ENCODE results near the gene DRC3. TPM values are rescaled to one million over a fixed set of nuclear protein-coding genes. Genes with fewer than 3 reads are reported as not detected.

The DRC3 gene
- total RNA-seq, 1 donor from 2014 or later: 13.4 TPM

DNA sequence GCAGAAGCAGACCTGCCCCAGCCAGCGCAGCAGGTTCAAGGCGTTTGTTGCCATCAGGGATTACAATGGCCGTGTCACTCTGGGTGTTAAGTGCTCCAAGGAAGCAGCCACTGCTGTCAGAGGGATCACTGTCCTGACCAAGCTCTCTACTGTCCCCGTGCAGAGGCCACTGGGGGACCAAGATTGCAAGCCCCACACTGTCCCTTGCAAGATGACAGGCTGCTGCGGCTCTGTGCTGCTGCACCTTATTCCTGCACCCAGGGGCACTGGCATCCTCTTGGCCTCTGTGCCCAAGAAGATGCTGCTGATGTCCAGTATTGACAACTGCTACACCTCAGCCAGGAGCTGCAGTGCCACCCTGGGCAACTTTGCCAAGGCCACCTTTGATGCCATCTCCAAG lies 38.6 kb downstream of the DRC3 start:
- H3K4me3 ChIP-seq: no peak overlapping the region
- H3K27me3 ChIP-seq (ENCODE audit: low read depth): no peaks in the 10 kb centered on the region
- H3K27ac ChIP-seq: no peak overlapping the region
- peaks cover 36% of the 10 kb centered on the region for H3K36me3 ChIP-seq
- DNase-seq (no peak), ATAC-seq (no peak)
- intact Hi-C loops (cut with DNase I): no loop called here
- TF ChIP-seq, protein P1, sequence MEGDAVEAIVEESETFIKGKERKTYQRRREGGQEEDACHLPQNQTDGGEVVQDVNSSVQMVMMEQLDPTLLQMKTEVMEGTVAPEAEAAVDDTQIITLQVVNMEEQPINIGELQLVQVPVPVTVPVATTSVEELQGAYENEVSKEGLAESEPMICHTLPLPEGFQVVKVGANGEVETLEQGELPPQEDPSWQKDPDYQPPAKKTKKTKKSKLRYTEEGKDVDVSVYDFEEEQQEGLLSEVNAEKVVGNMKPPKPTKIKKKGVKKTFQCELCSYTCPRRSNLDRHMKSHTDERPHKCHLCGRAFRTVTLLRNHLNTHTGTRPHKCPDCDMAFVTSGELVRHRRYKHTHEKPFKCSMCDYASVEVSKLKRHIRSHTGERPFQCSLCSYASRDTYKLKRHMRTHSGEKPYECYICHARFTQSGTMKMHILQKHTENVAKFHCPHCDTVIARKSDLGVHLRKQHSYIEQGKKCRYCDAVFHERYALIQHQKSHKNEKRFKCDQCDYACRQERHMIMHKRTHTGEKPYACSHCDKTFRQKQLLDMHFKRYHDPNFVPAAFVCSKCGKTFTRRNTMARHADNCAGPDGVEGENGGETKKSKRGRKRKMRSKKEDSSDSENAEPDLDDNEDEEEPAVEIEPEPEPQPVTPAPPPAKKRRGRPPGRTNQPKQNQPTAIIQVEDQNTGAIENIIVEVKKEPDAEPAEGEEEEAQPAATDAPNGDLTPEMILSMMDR (IDR thresholded peaks at IDR 0.05): no peak
- no peaks in the 10 kb centered on the region for H3K9me3 ChIP-seq
- no peaks in the 10 kb centered on the region for H3K4me1 ChIP-seq

DNA sequence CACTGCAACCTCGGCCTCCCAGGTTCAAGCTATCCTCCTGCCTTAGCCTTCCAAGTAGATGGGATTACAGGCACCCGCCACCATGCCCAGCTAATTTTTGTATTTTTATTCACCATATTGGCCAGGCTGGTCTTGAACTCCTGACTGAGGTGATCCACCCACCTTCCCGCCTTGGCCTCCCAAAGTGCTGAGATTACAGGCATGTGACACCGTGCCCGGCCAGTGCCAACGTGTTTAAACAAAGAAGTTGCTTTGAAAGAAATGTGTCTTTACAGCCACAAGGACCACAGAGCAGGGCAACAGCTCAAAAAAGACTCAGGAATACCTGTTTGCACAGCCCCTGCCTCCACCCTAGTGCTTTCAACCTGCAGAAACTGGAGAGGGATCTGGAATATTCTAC lies 41.3 kb downstream of the DRC3 start:
- H3K9me3 ChIP-seq: no peaks in the 10 kb centered on the region
- H3K27ac ChIP-seq: no peak overlapping the region
- H3K27me3 ChIP-seq (ENCODE audit: low read depth): no peaks in the 10 kb centered on the region
- H3K4me1 ChIP-seq: no peaks in the 10 kb centered on the region
- no peak overlapping the region for H3K4me3 ChIP-seq
- intact Hi-C loops (cut with DNase I): no loop called here
- DNase-seq (no peak), ATAC-seq (no peak)
- TF ChIP-seq, protein P1 (IDR thresholded peaks at IDR 0.05): no peak
- H3K36me3 ChIP-seq: peaks cover 25% of the 10 kb centered on the region

DNA sequence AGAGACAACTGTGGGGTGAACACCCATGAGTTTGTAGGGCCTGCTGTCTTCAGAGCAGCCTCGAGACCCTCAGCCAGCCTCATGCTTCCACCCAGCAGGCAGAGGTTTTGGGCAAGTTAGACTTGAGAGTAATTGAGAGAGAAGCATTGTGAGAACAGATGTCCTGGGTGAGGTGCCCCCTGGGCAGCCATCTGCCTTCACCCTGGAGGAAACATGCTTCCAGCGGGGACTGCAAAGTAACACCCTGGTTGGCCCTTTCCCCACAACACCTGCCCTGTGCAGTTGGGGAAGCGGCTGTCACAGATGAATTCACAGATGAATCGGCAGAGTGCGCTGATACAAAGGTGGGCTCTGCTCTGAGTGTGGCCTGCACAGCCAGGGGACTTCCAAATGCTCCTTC lies 42.9 kb downstream of the DRC3 start:
- H3K9me3 ChIP-seq: no peaks in the 10 kb centered on the region
- DNase-seq (no peak), ATAC-seq (no peak)
- TF ChIP-seq, protein P1 (IDR thresholded peaks at IDR 0.05): no peak
- H3K27ac ChIP-seq: no peak overlapping the region
- H3K27me3 ChIP-seq (ENCODE audit: low read depth): no peaks in the 10 kb centered on the region
- H3K36me3 ChIP-seq: peaks cover 32% of the 10 kb centered on the region
- H3K4me1 ChIP-seq: no peaks in the 10 kb centered on the region
- intact Hi-C loops (cut with DNase I): no loop called here
- no peak overlapping the region for H3K4me3 ChIP-seq

DNA sequence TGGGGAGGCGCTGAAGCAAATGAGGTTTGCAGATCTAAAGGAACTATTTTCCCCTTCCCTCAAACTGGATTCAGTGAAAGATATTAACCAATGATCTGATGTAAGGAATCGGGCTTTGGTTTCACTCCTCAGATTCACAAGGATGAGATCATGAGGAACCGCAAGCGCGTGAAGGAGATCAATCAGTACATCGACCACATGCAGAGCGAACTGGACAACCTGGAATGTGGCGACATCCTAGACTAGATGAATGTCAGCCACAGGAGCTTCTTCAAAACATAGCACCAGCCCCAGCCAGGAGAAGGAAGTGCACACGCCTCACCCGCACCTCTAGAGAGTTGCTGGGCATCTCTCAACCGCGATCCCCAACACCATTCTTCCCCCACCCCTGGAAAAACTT lies 43.8 kb downstream of the DRC3 start:
- no peaks in the 10 kb centered on the region for H3K9me3 ChIP-seq
- TF ChIP-seq, protein P1 (IDR thresholded peaks at IDR 0.05): no peak

DNA sequence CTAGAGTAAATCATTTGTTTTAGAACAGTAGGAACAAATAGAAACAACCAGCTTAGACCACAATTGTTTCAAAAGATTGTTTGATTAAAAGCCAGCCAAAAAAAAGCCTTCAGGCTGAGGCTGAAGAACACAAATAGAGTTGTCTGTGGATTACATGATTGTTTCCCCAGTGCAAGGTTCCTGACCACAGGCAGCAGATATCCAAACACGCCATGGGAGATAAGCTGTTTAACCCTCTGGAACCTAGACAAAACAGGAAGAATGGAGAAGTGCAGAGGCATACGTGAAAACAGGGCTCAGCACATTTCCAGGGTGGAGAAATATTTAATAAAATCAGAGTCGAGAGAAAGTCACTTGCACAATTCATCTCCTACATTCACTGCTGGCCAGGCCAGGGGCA lies 45.3 kb downstream of the DRC3 start:
- Histone ChIP-seq H3K4me3 (no peak overlapping the region), H3K36me3 (peaks cover 47% of the 10 kb centered on the region), H3K27ac (no peak overlapping the region), H3K27me3 (ENCODE audit: low read depth) (no peaks in the 10 kb centered on the region), H3K9me3 (no peaks in the 10 kb centered on the region), H3K4me1 (no peaks in the 10 kb centered on the region)
- intact Hi-C loops (cut with DNase I): no loop called here
- TF ChIP-seq, protein P1 (IDR thresholded peaks at IDR 0.05): no peak
- ATAC-seq (no peak), DNase-seq (no peak)

More for the DNA sequence above, 43.8 kb downstream of the DRC3 start:
- Histone ChIP-seq H3K27me3 (ENCODE audit: low read depth) (no peaks in the 10 kb centered on the region), H3K4me1 (no peaks in the 10 kb centered on the region), H3K27ac (no peak overlapping the region), H3K4me3 (no peak overlapping the region), H3K36me3 (peaks cover 41% of the 10 kb centered on the region)
- DNase-seq (no peak), ATAC-seq (no peak)
- intact Hi-C loops (cut with DNase I): no loop called here

DNA sequence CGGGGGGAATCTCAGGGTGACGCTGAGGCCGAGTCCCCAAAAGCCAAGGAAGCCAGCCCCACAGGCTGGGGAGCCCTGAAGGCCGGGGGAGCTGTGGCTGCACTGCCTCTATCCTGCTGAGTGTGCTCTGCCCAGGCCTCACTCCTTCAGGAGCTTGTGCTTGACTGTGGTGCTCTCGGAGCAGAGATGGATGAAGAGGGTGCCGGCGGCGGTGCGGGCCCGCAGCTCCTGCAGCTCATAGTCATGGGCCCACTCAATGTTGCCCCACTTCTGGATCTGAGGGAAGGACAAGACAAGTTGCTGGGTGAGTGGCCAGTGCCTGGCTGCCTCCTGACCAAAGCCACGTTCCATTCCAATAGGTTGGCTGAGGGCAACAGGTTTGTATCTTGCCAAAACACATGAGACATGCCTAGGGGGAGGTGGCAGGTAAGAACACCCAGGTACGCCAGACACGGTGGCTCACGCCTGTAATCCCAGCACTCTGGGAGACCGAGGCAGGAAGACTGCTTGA lies 45.8 kb downstream of the DRC3 start:
- no peak for DNase-seq
- Histone ChIP-seq H3K9me3 (no peaks in the 10 kb centered on the region), H3K4me3 (no peak overlapping the region), H3K27ac (no peak overlapping the region), H3K27me3 (ENCODE audit: low read depth) (no peaks in the 10 kb centered on the region), H3K4me1 (no peaks in the 10 kb centered on the region), H3K36me3 (peaks cover 50% of the 10 kb centered on the region)
- intact Hi-C loops (cut with DNase I): no loop called here
- peak in 1 of 2 donors; percentile 41 for ATAC-seq
- TF ChIP-seq, protein P1 (IDR thresholded peaks at IDR 0.05): no peak

Measured in lower lobe of right lung (tissue), 2 donors.